HG03432 (cell line): ENCODE data around the gene CDC123.
"Not testable (repeated sequence)": the region's sequence is repeated elsewhere in the genome, so short reads cannot be mapped to it uniquely, and the experiment has no call there.

Source experiments
- ATAC-seq: cut with Tn5 transposase; IDR thresholded peaks from one replicate; pipeline ENCODE4 v1.9.1; 2021; ENCODE audit warnings: mild to moderate bottlenecking, moderate library complexity; ENCODE audit not compliant: unreplicated experiment

CDC123 gene

GRCh38 chr10:12189426-12189825, 6.6 kb upstream of the CDC123 start:
- ATAC-seq, result no peak

GRCh38 chr10:12191715-12192114, 4.3 kb upstream of the CDC123 start:
- no peak for ATAC-seq

DNA sequence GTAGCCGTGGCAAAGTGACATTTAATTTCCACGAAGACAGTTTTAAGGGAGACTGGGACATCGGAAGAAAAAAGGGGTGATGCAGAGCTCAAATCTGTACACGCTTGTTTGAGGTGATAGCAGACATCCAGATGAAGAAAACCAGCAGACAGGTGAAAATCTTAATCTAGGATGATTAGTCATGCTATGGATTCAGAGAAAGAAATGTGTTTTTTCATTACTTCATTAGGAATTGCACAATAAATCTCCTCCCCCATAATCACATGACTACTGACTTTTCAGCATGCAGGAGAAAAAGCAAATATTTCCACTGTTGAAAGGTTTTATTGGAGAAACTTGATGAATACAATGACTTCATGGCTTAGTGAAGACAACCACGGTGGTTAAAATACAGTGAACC, 2.8 kb upstream of the CDC123 start:
- ATAC-seq, result no peak

- ATAC-seq, result no peak
These were observed 1.2 kb upstream of the CDC123 start for GRCh38 chr10:12194752-12195271.

GRCh38 chr10:12195281-12195602, 746 bp upstream of the CDC123 start:
- peak; percentile 12 for ATAC-seq

DNA sequence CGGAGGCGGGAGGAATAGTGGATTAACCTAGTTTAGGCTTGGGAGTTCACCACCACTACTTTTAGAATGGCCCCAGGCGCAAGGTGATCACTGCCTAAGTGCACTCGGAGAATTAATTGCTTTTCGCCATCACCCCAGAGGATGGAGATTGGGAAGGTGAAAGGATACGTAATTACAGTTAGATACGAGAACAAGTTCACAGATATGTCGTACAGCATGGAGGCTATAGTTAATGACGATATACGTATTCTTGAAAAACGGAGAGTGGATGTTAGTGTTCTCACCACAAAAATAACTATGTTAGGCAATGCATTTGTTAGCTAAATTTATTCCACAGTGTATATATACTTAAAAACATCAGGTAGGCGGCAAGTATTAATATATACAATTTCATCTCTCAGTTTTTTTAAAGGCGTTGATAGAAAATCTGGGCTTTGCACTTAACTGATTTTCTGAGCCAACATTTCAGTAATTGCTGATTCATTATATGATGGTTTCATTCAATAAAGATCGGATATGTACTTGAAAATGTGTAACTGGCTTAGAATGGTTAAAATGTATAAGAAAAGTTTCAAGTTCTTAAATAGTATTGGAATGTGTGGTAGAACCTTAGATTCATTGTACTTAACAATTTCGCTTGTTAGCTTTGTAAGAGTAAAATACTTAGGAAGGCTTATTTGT, 683 bp downstream of the CDC123 start:
- no peak for ATAC-seq

DNA sequence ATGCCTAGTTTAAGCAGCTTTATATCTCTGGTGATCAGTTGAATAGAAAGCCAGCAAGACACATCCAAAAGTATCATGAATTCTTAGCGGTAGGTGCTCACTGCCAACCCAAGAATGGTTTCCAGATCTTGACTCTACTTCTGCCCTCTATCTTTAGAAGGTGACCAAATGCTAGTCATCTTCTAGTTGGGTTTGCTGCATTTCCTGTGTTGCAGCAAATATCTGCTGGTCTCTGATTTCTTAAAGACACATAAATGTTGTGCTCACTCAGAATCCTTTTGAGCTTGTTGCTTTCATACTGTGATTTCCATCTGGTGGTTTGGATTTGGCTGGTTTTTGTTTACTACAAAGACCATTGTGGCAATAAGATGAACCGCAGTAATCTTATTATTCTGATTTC, 2.2 kb downstream of the CDC123 start:
- no peak for ATAC-seq

DNA sequence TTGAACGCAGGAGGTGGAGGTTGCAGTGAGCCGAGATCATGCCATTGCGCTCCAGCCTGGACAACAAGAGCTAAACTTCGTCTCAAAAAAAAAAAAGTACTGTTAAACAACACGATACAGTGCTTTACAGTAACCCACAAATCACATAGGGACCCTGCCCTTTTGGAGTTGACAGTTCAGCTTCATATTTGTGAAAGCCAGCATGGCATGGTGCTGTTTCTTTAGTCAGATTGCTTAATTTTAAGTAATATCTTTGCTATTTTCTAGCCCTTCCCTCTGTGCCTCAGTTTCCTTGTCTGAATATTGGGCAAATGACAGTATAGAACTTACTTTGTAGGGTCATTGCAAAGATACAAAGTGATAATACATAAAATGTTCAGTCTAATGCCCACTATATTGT, 4.9 kb downstream of the CDC123 start:
- no peak for ATAC-seq

DNA sequence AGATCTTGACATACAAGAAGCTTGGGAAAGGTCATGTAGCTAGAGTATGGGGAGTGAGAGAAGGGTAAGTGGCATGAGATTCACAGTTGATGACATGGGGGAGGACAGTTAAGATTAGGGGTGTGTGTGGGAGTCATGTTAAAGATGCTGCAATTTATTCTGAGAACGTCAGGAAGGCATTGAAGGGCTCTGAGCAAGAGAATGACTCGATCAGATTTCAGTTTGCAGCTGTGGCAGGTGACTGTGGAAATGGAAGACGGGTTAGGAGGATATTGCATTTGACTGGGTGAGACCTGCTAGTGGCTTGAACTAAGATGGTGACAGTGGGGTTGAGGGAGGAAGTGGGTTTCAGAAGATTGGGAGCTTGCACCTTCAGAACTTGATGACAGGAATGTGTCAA, 5.6 kb downstream of the CDC123 start:
- no peak for ATAC-seq

DNA sequence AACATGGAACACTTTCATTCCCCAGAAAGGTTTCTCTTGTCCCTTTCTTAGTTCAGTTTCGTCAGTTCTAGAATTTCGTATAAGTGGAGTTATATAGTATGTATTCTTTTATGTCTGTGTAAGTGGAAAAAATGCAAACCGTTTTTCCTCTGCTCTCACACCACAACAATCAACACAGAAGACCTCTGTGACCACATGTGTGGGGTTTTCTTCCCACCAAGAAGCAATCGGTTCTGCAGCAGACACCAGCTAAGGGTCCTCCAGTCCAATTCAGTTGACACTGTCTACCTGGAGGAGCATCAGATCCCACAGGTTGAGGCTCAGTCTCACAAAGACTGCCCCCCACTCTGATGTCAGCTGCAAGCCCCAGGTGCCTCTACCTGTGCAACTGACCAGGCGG, 6.2 kb downstream of the CDC123 start:
- ATAC-seq, result no peak

- ATAC-seq, result no peak
These were observed 9.1 kb downstream of the CDC123 start for GRCh38 chr10:12205082-12205481.

- ATAC-seq, result no peak
These were observed 11.1 kb downstream of the CDC123 start for GRCh38 chr10:12207114-12207513.

GRCh38 chr10:12208460-12208859, 12.5 kb downstream of the CDC123 start:
- ATAC-seq, result no peak

DNA sequence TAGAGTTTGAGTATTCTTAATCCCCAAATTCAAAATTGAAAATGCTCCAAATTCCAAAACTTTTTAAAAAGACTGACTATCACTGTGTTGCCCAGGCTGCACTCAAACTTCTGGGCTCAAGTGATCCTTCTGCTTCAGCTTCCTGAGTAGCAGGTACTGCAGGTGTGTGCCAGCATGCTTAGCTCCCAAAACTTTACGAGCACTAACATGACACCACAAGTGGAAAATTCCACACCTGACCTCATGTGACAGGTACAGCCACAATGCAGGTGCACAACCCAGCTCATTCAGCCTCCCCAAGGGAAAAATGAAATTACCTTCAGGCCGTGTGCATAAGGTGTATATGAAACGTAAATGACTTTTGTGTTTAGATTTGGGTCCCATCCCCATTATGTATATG, 16.5 kb downstream of the CDC123 start:
- ATAC-seq, result no peak

- no peak for ATAC-seq
These were observed 17.6 kb downstream of the CDC123 start for GRCh38 chr10:12213621-12214020.

- ATAC-seq, result no peak
These were observed 18.1 kb downstream of the CDC123 start for GRCh38 chr10:12214093-12214492.

DNA sequence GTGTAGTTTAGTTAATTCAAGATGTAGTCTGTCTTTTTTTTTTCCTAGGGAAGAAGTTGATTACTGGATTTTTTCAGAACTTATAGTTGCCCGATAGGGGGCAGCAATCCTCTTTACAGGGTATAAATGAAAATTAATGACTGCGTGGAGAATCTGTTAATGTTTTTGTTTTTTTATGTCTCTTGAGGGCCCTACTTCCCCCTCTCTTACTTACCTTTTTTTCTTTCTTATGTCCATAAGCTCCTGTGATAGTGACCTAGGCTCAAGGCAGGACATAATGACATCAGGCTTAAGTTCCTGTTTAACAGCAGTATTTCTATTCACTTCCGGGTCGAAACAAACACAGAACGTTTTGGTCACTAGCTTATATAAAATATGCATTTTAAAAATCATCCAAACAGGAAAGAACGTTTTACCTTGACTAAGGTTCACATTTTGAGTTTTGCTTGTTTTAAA, 18.8 kb downstream of the CDC123 start:
- ATAC-seq, result no peak

DNA sequence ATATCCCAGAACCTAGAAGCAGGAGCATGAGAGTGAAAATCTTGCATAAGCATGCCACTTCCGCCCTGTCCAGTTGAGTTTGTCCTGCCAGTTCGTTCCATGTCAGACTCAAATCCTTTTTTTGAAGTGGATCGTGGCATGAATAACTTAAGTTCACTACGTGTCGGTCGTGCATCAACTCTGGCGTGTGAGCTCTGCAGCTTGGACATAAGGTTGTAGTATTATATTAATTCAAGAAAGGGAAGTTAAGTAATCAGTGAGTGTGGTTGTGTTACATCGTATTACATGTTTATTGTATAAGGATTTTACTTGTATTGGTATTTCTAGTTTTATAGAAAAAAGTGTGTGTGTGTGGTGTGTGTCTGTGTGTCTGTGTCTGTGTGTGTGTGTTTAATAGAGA, 23.0 kb downstream of the CDC123 start:
- no peak for ATAC-seq

- ATAC-seq, result no peak
These were observed 25.6 kb downstream of the CDC123 start for GRCh38 chr10:12221323-12222298.

GRCh38 chr10:12225444-12225843, 29.5 kb downstream of the CDC123 start:
- no peak for ATAC-seq

- not testable (repeated sequence) for ATAC-seq
These were observed 30.4 kb downstream of the CDC123 start for GRCh38 chr10:12226438-12226837.

DNA sequence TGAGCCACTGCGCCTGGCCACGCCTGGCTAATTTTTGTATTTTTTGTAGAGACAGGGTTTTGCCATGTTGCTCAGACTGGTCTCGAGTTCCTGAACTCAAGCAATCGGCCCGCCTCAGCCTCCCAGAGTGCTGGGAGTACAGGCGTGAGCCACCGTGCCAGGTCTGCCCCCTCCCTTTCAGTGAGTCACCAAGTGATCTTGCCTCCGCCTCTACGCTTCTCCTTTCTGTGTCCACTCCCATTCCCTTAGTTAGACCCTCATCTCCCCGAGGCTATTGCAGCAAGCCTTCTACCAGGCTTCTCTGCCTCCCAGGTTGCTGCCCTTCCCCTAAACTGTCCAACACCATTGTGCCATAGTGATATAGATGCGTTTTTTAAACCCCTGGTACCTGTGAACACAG, 32.9 kb downstream of the CDC123 start:
- ATAC-seq, result no peak
